PFSK-1 (cell line): ENCODE results near the gene DUSP21.

ENCODE experiments used
- FOXP2 ChIP-seq: optimal IDR thresholded peaks from 2 replicates; pipeline ENCODE3; 2011; ENCODE audit warnings: borderline replicate concordance, control low read depth, inconsistent platforms; ENCODE audit not compliant: insufficient read depth; ENCODE audit errors: extremely low read length, extremely low read depth
- POLR2AphosphoS5 ChIP-seq: IDR thresholded peaks from 2 replicates; pipeline ENCODE4 v1.6.1; 2012; ENCODE audit warnings: low read depth, mild to moderate bottlenecking, control low read depth, low read length, moderate library complexity
- SIN3A ChIP-seq: IDR thresholded peaks from 2 replicates; pipeline ENCODE4 v1.6.1; 2012; ENCODE audit warnings: mild to moderate bottlenecking, low read length, moderate library complexity, borderline replicate concordance; ENCODE audit not compliant: insufficient read depth
- TAF1 ChIP-seq: IDR thresholded peaks from 2 replicates; pipeline ENCODE4 v1.6.1; 2012; ENCODE audit warnings: low read length, control low read depth, borderline replicate concordance; ENCODE audit not compliant: insufficient read depth
- TF ChIP-seq, protein P1 (sequence below), 2 experiments: IDR thresholded peaks; 2 replicates each; pipeline versions ENCODE4 v1.6.1 to v1.8.0; 2011 to 2012; ENCODE audit warnings: low read depth in 2 of 2, low read length in 2 of 2, control low read depth in 1 of 2, inconsistent platforms in 1 of 2, mild to moderate bottlenecking in 1 of 2, moderate library complexity in 1 of 2; ENCODE audit not compliant: insufficient read depth in 1 of 2

The DUSP21 gene

DNA sequence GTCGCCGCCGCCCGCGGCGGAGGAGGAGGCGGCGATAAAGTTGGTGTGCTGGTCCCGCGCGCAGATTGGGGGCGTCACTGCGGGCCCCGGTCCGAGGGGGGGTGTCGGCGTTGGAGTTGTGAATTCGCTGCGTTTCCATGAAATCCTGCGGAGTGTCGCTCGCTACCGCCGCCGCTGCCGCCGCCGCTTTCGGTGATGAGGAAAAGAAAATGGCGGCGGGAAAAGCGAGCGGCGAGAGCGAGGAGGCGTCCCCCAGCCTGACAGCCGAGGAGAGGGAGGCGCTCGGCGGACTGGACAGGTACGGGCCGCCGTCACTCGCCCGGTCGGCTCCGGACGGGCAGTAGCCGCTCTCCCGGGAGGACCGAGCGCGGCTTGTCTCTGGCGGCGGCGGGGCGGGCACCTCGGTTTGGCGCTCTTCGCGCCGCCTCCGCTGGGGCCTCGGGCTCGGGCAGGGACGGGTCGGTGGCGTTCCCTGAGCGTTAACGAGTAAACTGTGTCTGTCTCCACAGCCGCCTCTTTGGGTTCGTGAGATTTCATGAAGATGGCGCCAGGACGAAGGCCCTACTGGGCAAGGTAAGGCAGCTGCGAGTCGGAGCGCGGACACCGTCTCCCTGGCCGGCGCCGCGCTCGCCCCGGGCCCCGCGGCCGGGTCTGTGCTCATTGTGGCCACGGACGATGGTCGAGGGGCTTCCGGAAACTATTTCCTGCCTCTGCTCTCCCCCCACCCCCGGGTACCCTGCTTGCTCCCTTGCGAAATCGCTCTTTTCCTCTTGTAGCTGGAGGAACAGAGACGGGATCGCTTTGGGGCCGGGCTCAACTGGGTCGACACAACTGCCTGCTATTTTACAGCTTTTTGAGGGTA, 29.8 kb downstream of the DUSP21 start:
- no peak for TF ChIP-seq POLR2AphosphoS5
- TF ChIP-seq TAF1: no peak
- no peak for TF ChIP-seq SIN3A
- TF ChIP-seq FOXP2: no peak
- TF ChIP-seq, protein P1, sequence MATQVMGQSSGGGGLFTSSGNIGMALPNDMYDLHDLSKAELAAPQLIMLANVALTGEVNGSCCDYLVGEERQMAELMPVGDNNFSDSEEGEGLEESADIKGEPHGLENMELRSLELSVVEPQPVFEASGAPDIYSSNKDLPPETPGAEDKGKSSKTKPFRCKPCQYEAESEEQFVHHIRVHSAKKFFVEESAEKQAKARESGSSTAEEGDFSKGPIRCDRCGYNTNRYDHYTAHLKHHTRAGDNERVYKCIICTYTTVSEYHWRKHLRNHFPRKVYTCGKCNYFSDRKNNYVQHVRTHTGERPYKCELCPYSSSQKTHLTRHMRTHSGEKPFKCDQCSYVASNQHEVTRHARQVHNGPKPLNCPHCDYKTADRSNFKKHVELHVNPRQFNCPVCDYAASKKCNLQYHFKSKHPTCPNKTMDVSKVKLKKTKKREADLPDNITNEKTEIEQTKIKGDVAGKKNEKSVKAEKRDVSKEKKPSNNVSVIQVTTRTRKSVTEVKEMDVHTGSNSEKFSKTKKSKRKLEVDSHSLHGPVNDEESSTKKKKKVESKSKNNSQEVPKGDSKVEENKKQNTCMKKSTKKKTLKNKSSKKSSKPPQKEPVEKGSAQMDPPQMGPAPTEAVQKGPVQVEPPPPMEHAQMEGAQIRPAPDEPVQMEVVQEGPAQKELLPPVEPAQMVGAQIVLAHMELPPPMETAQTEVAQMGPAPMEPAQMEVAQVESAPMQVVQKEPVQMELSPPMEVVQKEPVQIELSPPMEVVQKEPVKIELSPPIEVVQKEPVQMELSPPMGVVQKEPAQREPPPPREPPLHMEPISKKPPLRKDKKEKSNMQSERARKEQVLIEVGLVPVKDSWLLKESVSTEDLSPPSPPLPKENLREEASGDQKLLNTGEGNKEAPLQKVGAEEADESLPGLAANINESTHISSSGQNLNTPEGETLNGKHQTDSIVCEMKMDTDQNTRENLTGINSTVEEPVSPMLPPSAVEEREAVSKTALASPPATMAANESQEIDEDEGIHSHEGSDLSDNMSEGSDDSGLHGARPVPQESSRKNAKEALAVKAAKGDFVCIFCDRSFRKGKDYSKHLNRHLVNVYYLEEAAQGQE (IDR thresholded peaks at IDR 0.05; ENCODE audit: insufficient read depth in 1 of 2, low read depth in 2 of 2, low read length in 2 of 2): no peak

GRCh38 chrX:44874420-44875184, 30.8 kb downstream of the DUSP21 start:
- TF ChIP-seq, protein P1 (IDR thresholded peaks at IDR 0.05; ENCODE audit: insufficient read depth in 1 of 2, low read depth in 2 of 2, low read length in 2 of 2): no peak
- TF ChIP-seq TAF1: no peak
- TF ChIP-seq SIN3A: peak; percentile 74; the same call in 1 of the 2 replicates

- TF ChIP-seq SIN3A (no peak), FOXP2 (no peak), POLR2AphosphoS5 (no peak), TAF1 (no peak)
- TF ChIP-seq, protein P1 (IDR thresholded peaks at IDR 0.05; ENCODE audit: insufficient read depth in 1 of 2, low read depth in 2 of 2, low read length in 2 of 2): no peak
Observed at GRCh38 chrX:44875185-44875489, 31.3 kb downstream of the DUSP21 start.

DNA sequence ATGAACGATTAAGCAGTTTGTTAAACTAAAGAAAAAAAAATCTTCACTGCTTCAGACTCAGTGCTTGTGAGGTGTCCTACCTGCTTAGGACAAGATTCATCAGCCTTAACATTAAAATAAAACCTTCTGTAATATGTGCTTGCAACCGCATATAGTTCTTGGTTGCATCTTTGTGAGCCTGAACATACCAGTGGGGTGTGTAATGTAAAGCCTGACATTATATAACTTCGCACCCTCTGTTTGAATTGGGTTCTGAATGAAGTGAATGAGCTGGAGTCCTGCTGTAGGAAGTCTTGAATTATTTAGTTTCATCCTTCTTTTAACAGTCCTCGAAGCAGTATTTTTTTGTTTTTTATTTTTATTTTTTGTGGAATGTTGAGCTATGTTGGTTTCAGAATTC, 32.3 kb downstream of the DUSP21 start:
- TF ChIP-seq SIN3A: no peak
- no peak for TF ChIP-seq POLR2AphosphoS5
- no peak for TF ChIP-seq TAF1
- no peak for TF ChIP-seq FOXP2
- TF ChIP-seq, protein P1 (IDR thresholded peaks at IDR 0.05; ENCODE audit: insufficient read depth in 1 of 2, low read depth in 2 of 2, low read length in 2 of 2): no peak
